GM12878 (cell line): Measurements from ENCODE around the gene TCF12. TPM values are rescaled to one million over a fixed set of nuclear protein-coding genes. Genes with fewer than 3 reads are reported as not detected.

Source experiments
- ATAC-seq: fragments of 200-7000 bp; cut with Tn5 transposase; 3 replicates; pipeline ENCODE4 v1.9.1; 2020; ENCODE audit warnings: mild to moderate bottlenecking, moderate library complexity
- BruUV-seq: library from RNA; stranded (reverse); fragments of 400-500 nt; replicated peaks from 2 replicates; lab custom pipeline; 2021; lab: Mats Ljungman, UMichigan
- CTCF ChIA-PET: fragments of 300-600 bp; sonication (Branson Sonifier 250); formaldehyde crosslinking; extraction: SDS; loops from one replicate; lab custom pipeline; 2021; ENCODE audit warnings: inconsistent platforms; lab: Yijun Ruan, JAX
- POLR2A ChIA-PET: fragments of 350-600 bp; formaldehyde crosslinking; extraction: SDS; loops from one replicate; lab custom pipeline; 2021; ENCODE audit warnings: inconsistent platforms; lab: Charles Lee
- RAD21 ChIA-PET: fragments of 300-600 bp; sonication (Branson Sonifier 250); formaldehyde crosslinking; loops from one replicate; lab custom pipeline; 2023; ENCODE audit warnings: antibody characterized with exemption; ENCODE audit not compliant: unreplicated experiment; lab: Charles Lee
- SMC1A ChIA-PET: fragments of 300-600 bp; sonication (Branson Sonifier 250); formaldehyde crosslinking; loops from one replicate; lab custom pipeline; 2023; ENCODE audit not compliant: unreplicated experiment, uncharacterized antibody; lab: Charles Lee
- DNase-seq: peaks from one replicate; pipeline ENCODE4 v3.0.0-alpha.2; 2011; ENCODE audit warnings: low read depth, low spot score
- FAIRE-seq: peaks from 3 replicates; lab custom pipeline; 2011; peaks lifted over from hg19 to GRCh38; lab: Jason Lieb, UNC
- H2AFZ ChIP-seq: 2 replicates; pipeline ENCODE4 v1.6.0; 2011; ENCODE audit warnings: low read depth, low read length, control low read depth; ENCODE audit not compliant: control insufficient read depth
- H3K27ac ChIP-seq: 2 replicates; pipeline ENCODE4 v1.5.1; 2011; ENCODE audit warnings: control low read depth; ENCODE audit not compliant: control insufficient read depth, insufficient read depth
- H3K27me3 ChIP-seq, 2 experiments: replicated peaks in 1 of 2; 2 replicates each; pipeline versions ENCODE4 v1.6.0 to v1.6.1; 2011; ENCODE audit warnings: low read length in 1 of 2; ENCODE audit not compliant: control insufficient read depth in 2 of 2, insufficient read depth in 2 of 2
- H3K36me3 ChIP-seq, 2 experiments: 2 replicates each; pipeline ENCODE4 v1.5.1; 2011; ENCODE audit warnings: low read length in 1 of 2; ENCODE audit not compliant: control insufficient read depth in 2 of 2, insufficient read depth in 2 of 2
- H3K4me1 ChIP-seq: 2 replicates; pipeline ENCODE4 v1.6.1; 2011; ENCODE audit warnings: mild to moderate bottlenecking, low read length, moderate library complexity, mixed read lengths; ENCODE audit not compliant: control insufficient read depth, insufficient read depth
- H3K4me2 ChIP-seq: 2 replicates; pipeline ENCODE4 v1.6.0; 2011; ENCODE audit warnings: control low read depth; ENCODE audit not compliant: control insufficient read depth, insufficient read depth
- H3K4me3 ChIP-seq: fragments of 200-600 bp; sonication (generic); 2 replicates; pipeline ENCODE4 v1.5.1; 2016
- H3K79me2 ChIP-seq: 2 replicates; pipeline ENCODE4 v1.6.0; 2011; ENCODE audit warnings: low read length; ENCODE audit not compliant: control insufficient read depth, insufficient read depth
- H3K9ac ChIP-seq: 2 replicates; pipeline ENCODE4 v1.8.0; 2011; ENCODE audit warnings: low read length, control low read depth, mixed read lengths; ENCODE audit not compliant: control insufficient read depth, insufficient read depth
- H3K9me3 ChIP-seq: replicated peaks from 3 replicates; pipeline ENCODE4 v1.5.1; 2011; ENCODE audit warnings: mild to moderate bottlenecking, low read length; ENCODE audit not compliant: control insufficient read depth, insufficient read depth
- H4K20me1 ChIP-seq: 2 replicates; pipeline ENCODE4 v1.6.0; 2011; ENCODE audit not compliant: control insufficient read depth, insufficient read depth
- ATF3 ChIP-seq: IDR thresholded peaks from 2 replicates; pipeline ENCODE4 v1.6.1; 2011; ENCODE audit warnings: low read depth, mild to moderate bottlenecking, low read length, moderate library complexity, borderline replicate concordance; ENCODE audit errors: extremely low read depth
- CBX5 ChIP-seq: sonication (generic); IDR thresholded peaks from 2 replicates; pipeline ENCODE4 v1.6.1; 2016; ENCODE audit warnings: low read depth, moderate library complexity, mild to moderate bottlenecking, inconsistent platforms
- CTCF ChIP-seq, 3 experiments: IDR thresholded peaks in 2 of 3; conservative IDR thresholded peaks in 1 of 3; 2 replicates each; pipeline ENCODE4 v1.5.1; 2011; ENCODE audit warnings: low read depth in 3 of 3, low read length in 3 of 3, mild to moderate bottlenecking in 3 of 3, control low read depth in 2 of 3, moderate library complexity in 2 of 3, inconsistent platforms in 1 of 3, mixed read lengths in 1 of 3; ENCODE audit not compliant: control insufficient read depth in 2 of 3, insufficient read depth in 1 of 3; ENCODE audit errors: extremely low read depth in 1 of 3
- FOXK2 ChIP-seq: fragments of 450-650 bp; IDR thresholded peaks from 2 replicates; pipeline ENCODE4 v1.6.1; 2017; ENCODE audit warnings: mild to moderate bottlenecking, moderate library complexity
- MTA3 ChIP-seq: IDR thresholded peaks from 2 replicates; pipeline ENCODE4 v1.6.1; 2012; ENCODE audit warnings: low read length, inconsistent platforms, borderline replicate concordance
- NR2C1 ChIP-seq: fragments of 450-650 bp; IDR thresholded peaks from 2 replicates; pipeline ENCODE4 v1.6.1; 2017; ENCODE audit warnings: antibody characterized with exemption, mild to moderate bottlenecking, moderate library complexity
- RAD21 ChIP-seq: IDR thresholded peaks from 2 replicates; pipeline ENCODE4 v1.6.1; 2011; ENCODE audit warnings: mild to moderate bottlenecking, low read depth, low read length, moderate library complexity; ENCODE audit not compliant: insufficient read depth
- RCOR1 ChIP-seq: conservative IDR thresholded peaks from 2 replicates; pipeline ENCODE4 v1.6.1; 2012; ENCODE audit warnings: low read depth, low read length, improper control_type of control experiment
- SMC3 ChIP-seq: IDR thresholded peaks from 2 replicates; pipeline ENCODE4 v1.6.1; 2011; ENCODE audit warnings: low read length, improper control_type of control experiment, borderline replicate concordance
- STAT1 ChIP-seq: fragments of 450-650 bp; conservative IDR thresholded peaks from 2 replicates; pipeline ENCODE4 v1.6.1; 2014; ENCODE audit warnings: antibody characterized with exemption, mild to moderate bottlenecking
- STAT3 ChIP-seq: IDR thresholded peaks from 2 replicates; pipeline ENCODE4 v1.6.1; 2011; ENCODE audit warnings: low read depth, low read length, improper control_type of control experiment
- TAF1 ChIP-seq: IDR thresholded peaks from 2 replicates; pipeline ENCODE4 v1.6.1; 2011; ENCODE audit warnings: mild to moderate bottlenecking, low read depth, low read length, borderline replicate concordance
- USF1 ChIP-seq: IDR thresholded peaks from 2 replicates; pipeline ENCODE4 v1.6.1; 2011; ENCODE audit warnings: borderline replicate concordance, low read depth, mild to moderate bottlenecking, moderate library complexity, mixed read lengths, low read length; ENCODE audit not compliant: insufficient read depth; ENCODE audit errors: extremely low read length
- ZBTB11 ChIP-seq: fragments of 450-650 bp; formaldehyde crosslinking; IDR thresholded peaks from 2 replicates; pipeline ENCODE4 v1.5.0; 2022; ENCODE audit warnings: mild to moderate bottlenecking, missing genetic modification characterization
- ZNF274 ChIP-seq: IDR thresholded peaks from one replicate; pipeline ENCODE4 v1.8.0; 2011; ENCODE audit not compliant: insufficient read length, insufficient read depth
- WGBS: methylation state at CpG from one replicate; pipeline ENCODE4 v1.1.6; 2016; ENCODE audit warnings: low lambda C conversion rate; ENCODE audit not compliant: insufficient replicate concordance, insufficient coverage; ENCODE audit errors: missing lambda C conversion rate; 5-methylcytosine and 5-hydroxymethylcytosine counted together
- in situ Hi-C: fragments of 300-500 bp; cut with MboI; formaldehyde crosslinking; loops from 9 replicates; pipeline ENCODE4 v1.14.3; 2018; ENCODE audit warnings: mixed read lengths
- intact Hi-C: fragments of 100-400 bp; cut with micrococcal nuclease; formaldehyde crosslinking; loops from one replicate; pipeline ENCODE4 v1.14.2; 2022; ENCODE audit not compliant: unreplicated experiment
- polyA plus RNA-seq, 11 experiments: library from polyadenylated mRNA; depleted of rRNA in 4 of 11; unstranded in 6 of 11; stranded (reverse) in 5 of 11; fragments of >200 nt; fragmentation: Nextera tagmentation in 4 of 11; fragmentation: Illumina TruSeq in 1 of 11; extraction: Ambion mirVana in 4 of 11; extraction: Trizol in 1 of 11; gene quantifications; 1 replicate in 1 of 11; 2 replicates in 10 of 11; pipeline versions ENCODE4 v1.2.1 to v1.2.3, GENCODE V29; 2011 to 2016; ENCODE audit warnings: inconsistent platforms in 2 of 11, missing spikeins in 2 of 11, low read depth in 1 of 11
- total RNA-seq, 4 experiments: library from RNA; depleted of rRNA in 3 of 4; stranded (reverse); fragments of >200 nt in 3 of 4; fragmentation: Illumina TruSeq in 1 of 4; extraction: Trizol in 1 of 4; gene quantifications; 2 replicates each; pipeline versions ENCODE4 v1.2.1 to v1.2.3, GENCODE V29; 2013 to 2021

Gene TCF12
- total and polyA plus RNA-seq, 10 of the 15 experiments (the other 5 are each of a cell fraction or from before 2014, with no cell fraction given) = 8.2 to 70.9 (median 49.5) TPM

GRCh38 chr15:57146506-57147201, 228.2 kb downstream of the TCF12 start:
- CTCF ChIA-PET = interaction anchor here (0.6 to 7.3 kb wide), 73 partner anchors 8 to 1402 kb away, joined by 3 to 267 read pairs (median 4); partner anchors contain the start of gene TCF12
- TF ChIP-seq STAT1 = no peak
- no peak for TF ChIP-seq ZBTB11
- TF ChIP-seq NR2C1 = no peak
- no peak for TF ChIP-seq ATF3
- no peak for TF ChIP-seq TAF1
- no peak for TF ChIP-seq STAT3
- TF ChIP-seq MTA3 = no peak
- no peak for TF ChIP-seq RCOR1
- peak; percentile 42 to 70 (median 59); a peak in 5 of 6 replicates for TF ChIP-seq CTCF (IDR thresholded peaks at IDR 0.05 in 2 of 3, conservative IDR thresholded peaks at IDR 0.05 in 1 of 3; ENCODE audit: control insufficient read depth in 2 of 3, extremely low read depth in 1 of 3, insufficient read depth in 1 of 3, low read depth in 3 of 3, low read length in 3 of 3)
- peak; percentile 75; the same call in 1 of the 2 replicates for TF ChIP-seq SMC3
- TF ChIP-seq USF1 = no peak
- no peak for TF ChIP-seq ZNF274
- TF ChIP-seq RAD21 = peak; percentile 77
- no peak for TF ChIP-seq CBX5
- no peak for TF ChIP-seq FOXK2

More at GRCh38 chr15:57146506-57147201, 228.2 kb downstream of the TCF12 start:
- in situ Hi-C loops = loop anchor here (5.0 kb wide), 1 partner anchor 386 kb away; no protein-coding TSS in a partner anchor
- no peaks in the 10 kb centered on the region; the same call in none of the 2 replicates for H3K79me2 ChIP-seq
- no peak for FAIRE-seq
- intact Hi-C loops = loop anchor here (1.0 to 10.0 kb wide), 6 partner anchors 66 to 652 kb away; no protein-coding TSS in a partner anchor
- peak; percentile 64; the same call in 2 of the 3 replicates for ATAC-seq
- peaks cover 4% of the 10 kb centered on the region for H3K9me3 ChIP-seq
- no TSS peak for BruUV-seq
- no peak overlapping the region for H3K4me3 ChIP-seq
- H3K9ac ChIP-seq = no peak overlapping the region
- no peak for DNase-seq
- no peak overlapping the region for H3K4me2 ChIP-seq
- ChIA-PET SMC1A (interaction anchor here (0.6 to 10.6 kb wide), 64 partner anchors 7 to 651 kb away, joined by 3 to 176 read pairs (median 5); partner anchors contain the start of gene TCF12), RAD21 (interaction anchor here (0.6 to 6.8 kb wide), 49 partner anchors 8 to 652 kb away, joined by 3 to 145 read pairs (median 4); partner anchors contain the start of gene TCF12), POLR2A (interaction anchor here (3.3 kb wide), 1 partner anchor 159 kb away, joined by 11 read pairs; no protein-coding TSS in a partner anchor)
- 0 out of 4 replicates have a peak, but pooled peaks cover 0 to 1% of the 10 kb centered on the region in 2 experiments for H3K36me3 ChIP-seq
- H3K4me1 ChIP-seq = peaks cover 15% of the 10 kb centered on the region
- H2AFZ ChIP-seq = no peak overlapping the region
- H3K27ac ChIP-seq = no peak overlapping the region; the same call in 1 of the 2 replicates
- 27% methylated on average over 4 of the region's 4 CpGs for WGBS
- no peaks in the 10 kb centered on the region for H3K27me3 ChIP-seq
- H4K20me1 ChIP-seq = no peaks in the 10 kb centered on the region
